Occipital lobe (tissue), 2 donors: Measurements from ENCODE around the gene TNFRSF19. TPM values are rescaled to one million over a fixed set of nuclear protein-coding genes. Genes with fewer than 3 reads are reported as not detected.

Experiments used
- DNase-seq: peaks from one replicate; lab custom pipeline; 2025; lab: John Stamatoyannopoulos, UW
- total RNA-seq: library from RNA; depleted of rRNA; stranded (reverse); fragments of >200 nt; gene quantifications from one replicate; pipeline ENCODE4 v1.2.3, GENCODE V29; 2014

TNFRSF19 gene
- total RNA-seq, 1 donor from 2014 or later = 18.6 TPM

GRCh38 chr13:23628765-23629565, 58.8 kb downstream of the TNFRSF19 start:
- DNase-seq = no peak

DNA sequence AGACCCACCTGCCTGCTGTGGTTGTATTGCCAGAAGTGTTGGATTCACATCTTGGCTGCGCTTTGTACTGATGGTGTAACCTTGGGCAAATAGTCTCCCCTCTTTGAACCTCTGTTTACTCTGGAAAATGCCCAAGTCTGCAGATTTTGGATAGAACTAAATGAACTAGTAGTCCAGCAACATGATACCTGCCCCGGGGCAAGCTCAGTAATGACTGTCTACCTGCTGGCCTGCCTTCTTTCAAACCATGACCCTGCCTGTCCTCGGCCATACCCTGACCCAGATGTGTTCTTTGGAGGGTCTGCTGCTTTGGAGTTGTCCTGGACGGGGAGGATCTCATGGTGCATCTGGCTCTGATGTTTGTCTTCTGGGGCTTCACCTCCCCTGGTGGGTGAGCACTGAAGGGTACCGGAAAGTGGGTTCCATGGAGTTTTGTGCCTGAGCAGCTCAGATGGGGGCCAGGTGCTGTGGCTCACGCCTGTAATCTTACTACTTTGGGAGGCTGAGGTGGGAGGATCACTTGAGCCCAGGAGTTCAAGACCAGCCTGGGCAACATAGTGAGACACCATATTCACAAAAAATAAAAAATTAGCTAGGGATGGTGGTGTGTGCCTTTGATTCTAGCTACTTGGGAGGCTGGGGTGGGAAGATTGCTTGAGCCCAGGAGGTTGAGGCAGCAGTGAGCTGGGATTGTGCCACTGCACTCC, 59.5 kb downstream of the TNFRSF19 start:
- DNase-seq = no peak

DNA sequence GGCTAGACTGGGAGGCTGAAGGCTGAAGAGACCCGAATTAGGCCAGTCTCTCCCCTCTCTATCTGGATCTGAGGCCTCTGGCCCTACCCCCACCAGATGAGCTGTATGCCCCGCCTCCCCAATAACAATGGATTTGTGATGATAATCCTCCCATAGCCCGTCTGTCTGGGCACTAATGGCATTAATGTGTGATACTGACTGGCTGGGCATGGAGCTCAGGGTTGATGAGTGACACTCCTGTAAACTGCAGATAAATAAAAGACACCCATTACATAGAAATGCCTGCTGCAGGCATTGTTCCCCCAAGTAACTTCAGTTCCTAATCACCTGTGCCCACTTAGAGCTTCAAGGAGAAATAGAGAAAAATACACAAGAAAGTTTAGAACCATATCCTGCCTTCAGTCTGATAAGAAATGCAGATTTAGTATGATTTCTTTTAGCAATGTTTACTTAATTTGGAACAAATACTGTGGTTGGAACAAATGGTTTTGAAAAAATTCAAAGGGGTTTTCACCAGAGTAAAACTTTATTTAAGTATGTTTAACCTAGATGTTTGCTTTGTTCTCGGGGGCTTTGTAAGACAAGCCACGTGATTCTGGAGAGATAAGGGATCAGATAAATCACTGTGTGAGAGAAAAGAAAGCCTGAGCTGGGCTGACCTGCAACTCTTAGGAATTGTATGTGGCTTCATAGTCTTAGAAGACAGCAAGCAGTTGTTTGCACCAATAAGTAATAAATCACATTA, 60.3 kb downstream of the TNFRSF19 start:
- DNase-seq = no peak

GRCh38 chr13:23631311-23632047, 61.3 kb downstream of the TNFRSF19 start:
- DNase-seq = no peak

- DNase-seq = no peak
Observed at GRCh38 chr13:23632048-23632582, 61.9 kb downstream of the TNFRSF19 start.

DNA sequence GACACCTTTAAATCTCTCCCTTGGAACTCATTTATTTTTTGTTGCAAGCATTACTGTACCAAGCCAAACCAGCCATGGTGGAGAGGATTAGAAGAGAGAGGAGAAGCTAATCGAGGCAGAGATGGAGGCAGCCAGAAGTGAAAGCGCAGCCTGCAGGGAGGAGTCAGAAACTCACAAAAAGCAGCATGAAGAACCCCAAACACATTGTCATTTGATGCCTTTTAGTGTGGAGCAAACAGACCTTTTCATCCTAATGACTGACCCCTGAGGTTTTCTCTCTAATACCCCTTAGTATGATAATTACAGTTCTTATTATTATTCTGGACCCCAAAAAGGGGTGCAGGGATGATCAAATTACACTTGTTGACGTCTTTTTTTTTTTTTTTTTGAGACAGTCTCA, 62.5 kb downstream of the TNFRSF19 start:
- DNase-seq = no peak

GRCh38 chr13:23634897-23635296, 64.7 kb downstream of the TNFRSF19 start:
- no peak for DNase-seq

DNA sequence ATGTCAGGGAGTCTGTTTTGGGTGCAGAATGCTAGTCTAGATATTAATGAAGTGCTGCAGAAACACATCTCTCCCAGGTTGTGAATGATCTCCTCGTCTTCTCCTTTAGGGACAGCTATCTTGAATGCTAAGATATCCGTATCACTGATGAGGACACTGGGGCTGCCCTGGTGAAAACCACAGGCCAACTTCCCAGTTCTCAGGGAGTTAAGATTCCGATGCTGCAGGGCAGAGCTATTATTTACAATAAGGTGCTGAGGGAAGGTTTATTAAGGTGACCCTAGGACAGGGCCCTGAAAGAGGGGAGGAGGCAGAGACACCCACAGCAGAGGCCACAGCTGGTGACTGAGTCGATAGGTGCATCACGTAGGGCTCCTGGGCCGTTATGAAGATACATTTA, 66.1 kb downstream of the TNFRSF19 start:
- no peak for DNase-seq

GRCh38 chr13:23637829-23638228, 67.6 kb downstream of the TNFRSF19 start:
- DNase-seq = no peak

GRCh38 chr13:23639674-23640073, 69.5 kb downstream of the TNFRSF19 start:
- no peak for DNase-seq

- no peak for DNase-seq
Observed at GRCh38 chr13:23642110-23642509, 71.9 kb downstream of the TNFRSF19 start.

DNA sequence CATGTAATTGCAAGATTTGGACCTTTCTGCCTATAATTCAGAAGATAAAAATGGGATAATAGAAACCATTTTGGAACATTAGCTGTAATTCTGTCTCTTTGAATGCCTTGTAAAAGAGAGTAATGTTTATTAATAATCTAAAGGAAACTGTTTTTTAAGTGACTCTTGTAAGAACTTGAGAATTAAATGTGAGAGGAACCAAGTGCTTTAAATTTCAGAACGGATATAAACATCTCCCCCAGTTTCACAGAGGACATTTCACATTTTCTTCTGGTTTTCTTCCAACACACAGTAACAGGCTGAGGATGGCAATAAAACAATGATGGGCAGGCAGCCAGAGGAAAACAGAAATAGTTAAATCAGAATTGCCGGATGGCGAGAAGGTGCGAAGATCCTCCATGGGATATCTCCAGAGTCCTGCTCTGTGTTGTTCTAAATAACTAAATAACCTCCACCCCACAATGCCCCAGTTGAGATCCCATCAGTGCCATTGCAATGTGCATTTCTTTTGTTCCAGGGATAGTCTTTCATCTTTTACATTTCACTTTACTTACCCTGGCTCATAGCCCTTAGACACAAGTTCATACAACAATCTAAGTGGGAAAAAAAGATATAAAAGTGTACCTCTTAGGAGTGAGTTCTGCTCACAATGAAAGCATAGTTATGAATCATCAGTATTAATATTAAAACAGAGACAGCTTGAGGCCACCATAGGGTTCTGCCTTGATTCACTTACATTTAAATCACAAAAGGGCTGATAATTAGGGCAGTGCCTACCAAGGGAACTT, 73.3 kb downstream of the TNFRSF19 start:
- DNase-seq = no peak

GRCh38 chr13:23644126-23644419, 73.9 kb downstream of the TNFRSF19 start:
- DNase-seq = no peak

GRCh38 chr13:23644527-23645138, 74.4 kb downstream of the TNFRSF19 start:
- DNase-seq = no peak

GRCh38 chr13:23645851-23646250, 75.6 kb downstream of the TNFRSF19 start:
- DNase-seq = no peak

DNA sequence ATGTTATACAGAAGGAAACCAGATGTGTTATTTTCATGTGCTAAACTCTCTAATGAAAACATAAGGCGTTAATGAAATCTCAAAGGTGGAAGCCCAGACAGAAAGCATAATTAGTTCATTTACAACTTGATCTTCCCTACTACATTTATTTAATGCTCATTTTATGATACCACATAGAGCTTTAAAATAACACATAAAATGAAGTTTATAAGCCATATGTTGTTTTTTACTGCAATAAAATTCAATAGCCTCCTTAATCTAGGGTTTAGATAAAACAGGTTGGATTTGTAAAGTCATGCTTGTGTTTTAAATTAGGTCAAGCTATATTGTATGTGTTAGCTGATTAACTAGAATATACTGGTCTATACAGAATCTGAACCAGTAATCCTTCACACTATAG, 81.2 kb downstream of the TNFRSF19 start:
- DNase-seq = no peak

- no peak for DNase-seq
Observed at GRCh38 chr13:23651887-23652286, 81.7 kb downstream of the TNFRSF19 start.

GRCh38 chr13:23652909-23653726, 82.9 kb downstream of the TNFRSF19 start:
- DNase-seq = no peak
